Esophagus squamous epithelium (tissue), 4 donors: ENCODE measurements around the gene ANO4.

Experiments used
- POLR2A ChIP-seq, 4 donors: fragments of 450-650 bp; IDR thresholded peaks; one replicate each; pipeline ENCODE4 v1.6.1; 2017; ENCODE audit warnings: antibody characterized with exemption in 4 of 4, mild to moderate bottlenecking in 4 of 4, moderate library complexity in 3 of 4
- TF ChIP-seq, protein P1 (sequence below), 6 experiments: fragments of 450-650 bp in 4 of 6; fragments of 200-600 bp in 2 of 6; sonication (generic) in 2 of 6; IDR thresholded peaks; one replicate each; pipeline ENCODE4 v1.5.1; 2016 to 2019; ENCODE audit warnings: antibody characterized with exemption in 6 of 6, mild to moderate bottlenecking in 4 of 6, moderate library complexity in 4 of 6

DNA sequence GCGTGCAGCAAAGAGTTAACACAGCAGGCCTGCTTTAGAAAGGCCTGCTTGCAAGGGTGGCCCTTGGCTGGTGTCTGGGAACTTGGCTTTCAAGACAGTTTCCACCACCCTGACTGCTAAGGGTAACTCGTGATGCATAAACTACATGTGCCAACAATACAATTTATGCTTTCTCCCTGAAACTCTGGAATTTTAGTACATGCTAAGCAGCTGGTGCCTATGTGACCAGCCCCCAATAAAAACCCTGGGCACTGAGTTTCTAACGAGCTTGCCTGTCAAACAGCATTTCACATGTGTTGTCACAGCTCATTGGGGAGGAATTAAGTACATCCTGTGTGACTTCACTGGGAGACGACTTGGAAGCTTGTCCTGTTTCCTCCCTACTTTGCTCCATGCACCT, 282.3 kb downstream of the ANO4 start:
- TF ChIP-seq POLR2A (IDR thresholded peaks at IDR 0.05) = no peak
- TF ChIP-seq, protein P1, sequence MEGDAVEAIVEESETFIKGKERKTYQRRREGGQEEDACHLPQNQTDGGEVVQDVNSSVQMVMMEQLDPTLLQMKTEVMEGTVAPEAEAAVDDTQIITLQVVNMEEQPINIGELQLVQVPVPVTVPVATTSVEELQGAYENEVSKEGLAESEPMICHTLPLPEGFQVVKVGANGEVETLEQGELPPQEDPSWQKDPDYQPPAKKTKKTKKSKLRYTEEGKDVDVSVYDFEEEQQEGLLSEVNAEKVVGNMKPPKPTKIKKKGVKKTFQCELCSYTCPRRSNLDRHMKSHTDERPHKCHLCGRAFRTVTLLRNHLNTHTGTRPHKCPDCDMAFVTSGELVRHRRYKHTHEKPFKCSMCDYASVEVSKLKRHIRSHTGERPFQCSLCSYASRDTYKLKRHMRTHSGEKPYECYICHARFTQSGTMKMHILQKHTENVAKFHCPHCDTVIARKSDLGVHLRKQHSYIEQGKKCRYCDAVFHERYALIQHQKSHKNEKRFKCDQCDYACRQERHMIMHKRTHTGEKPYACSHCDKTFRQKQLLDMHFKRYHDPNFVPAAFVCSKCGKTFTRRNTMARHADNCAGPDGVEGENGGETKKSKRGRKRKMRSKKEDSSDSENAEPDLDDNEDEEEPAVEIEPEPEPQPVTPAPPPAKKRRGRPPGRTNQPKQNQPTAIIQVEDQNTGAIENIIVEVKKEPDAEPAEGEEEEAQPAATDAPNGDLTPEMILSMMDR (IDR thresholded peaks at IDR 0.05) = no peak
